IMR-90 (cell line): ENCODE data around the gene DSTYK. TPM values are rescaled to one million over a fixed set of nuclear protein-coding genes. Genes with fewer than 3 reads are reported as not detected.

Source experiments
- ATAC-seq: fragments of 200-7000 bp; cut with Tn5 transposase; 2 replicates; pipeline ENCODE4 v1.9.1; 2020; ENCODE audit warnings: low read depth, mild to moderate bottlenecking, moderate library complexity
- BruUV-seq: library from RNA; stranded (reverse); fragments of 400-500 nt; replicated peaks from 2 replicates; lab custom pipeline; 2021; lab: Mats Ljungman, UMichigan
- CTCF ChIA-PET: fragments of 300-600 bp; formaldehyde crosslinking; extraction: SDS; loops from one replicate; lab custom pipeline; 2021; ENCODE audit warnings: antibody characterized with exemption; lab: Yijun Ruan, JAX
- POLR2A ChIA-PET: fragments of 300-600 bp; sonication (Branson Sonifier 250); formaldehyde crosslinking; loops from one replicate; lab custom pipeline; 2022; ENCODE audit warnings: antibody characterized with exemption; ENCODE audit not compliant: unreplicated experiment; lab: Charles Lee
- DNase-seq: peaks from one replicate; pipeline ENCODE4 v3.0.0; 2013
- H2AFZ ChIP-seq: replicated peaks from 2 replicates; pipeline ENCODE3; 2013; ENCODE audit warnings: low read length, mild to moderate bottlenecking; ENCODE audit not compliant: poor library complexity
- H2AK5ac ChIP-seq: 2 replicates; pipeline ENCODE4 v1.6.1; 2013; ENCODE audit warnings: low read depth, low read length, inconsistent platforms
- H2AK9ac ChIP-seq: replicated peaks from 2 replicates; pipeline ENCODE3; 2013; ENCODE audit warnings: mild to moderate bottlenecking, low read depth, low read length, moderate library complexity; ENCODE audit not compliant: poor library complexity
- H2BK120ac ChIP-seq: 2 replicates; pipeline ENCODE4 v1.6.1; 2013; ENCODE audit warnings: low read depth, low read length, inconsistent platforms
- H2BK15ac ChIP-seq: 3 replicates; pipeline ENCODE4 v1.6.1; 2013; ENCODE audit warnings: low read depth, low read length, inconsistent platforms
- H2BK20ac ChIP-seq: 2 replicates; pipeline ENCODE4 v1.6.1; 2013; ENCODE audit warnings: low read depth, mild to moderate bottlenecking, inconsistent platforms, low read length, moderate library complexity
- H2BK5ac ChIP-seq: 2 replicates; pipeline ENCODE4 v1.6.1; 2013; ENCODE audit warnings: mild to moderate bottlenecking, low read depth, low read length, inconsistent platforms; ENCODE audit not compliant: poor library complexity, severe bottlenecking
- H3K14ac ChIP-seq: replicated peaks from 2 replicates; pipeline ENCODE4 v1.6.1; 2013; ENCODE audit warnings: low read depth, low read length, inconsistent platforms
- H3K18ac ChIP-seq: 2 replicates; pipeline ENCODE4 v1.6.1; 2013; ENCODE audit warnings: low read depth, low read length, control low read depth
- H3K23ac ChIP-seq: 2 replicates; pipeline ENCODE4 v1.6.1; 2013; ENCODE audit warnings: low read depth, low read length, inconsistent platforms
- H3K27ac ChIP-seq: 2 replicates; pipeline ENCODE4 v1.5.1; 2013; ENCODE audit warnings: mild to moderate bottlenecking, control low read depth, low read length; ENCODE audit not compliant: insufficient read depth
- H3K27me3 ChIP-seq: 2 replicates; pipeline ENCODE4 v1.6.1; 2013; ENCODE audit warnings: low read length; ENCODE audit not compliant: control insufficient read depth, insufficient read depth
- H3K36me3 ChIP-seq: 2 replicates; pipeline ENCODE4 v1.6.1; 2013; ENCODE audit warnings: low read length, mixed read lengths; ENCODE audit not compliant: control insufficient read depth, insufficient read depth
- H3K4ac ChIP-seq: 2 replicates; pipeline ENCODE4 v1.6.1; 2013; ENCODE audit warnings: low read depth, low read length, inconsistent platforms
- H3K4me1 ChIP-seq: 2 replicates; pipeline ENCODE4 v1.6.1; 2013; ENCODE audit warnings: low read length, mixed read lengths; ENCODE audit not compliant: control insufficient read depth, insufficient read depth
- H3K4me2 ChIP-seq: 2 replicates; pipeline ENCODE4 v1.6.1; 2013; ENCODE audit warnings: low read depth, mild to moderate bottlenecking, control low read depth, low read length, moderate library complexity
- H3K4me3 ChIP-seq: 2 replicates; pipeline ENCODE4 v1.5.1; 2013; ENCODE audit warnings: low read depth, mild to moderate bottlenecking, control low read depth, low read length, moderate library complexity; ENCODE audit not compliant: insufficient read depth
- H3K56ac ChIP-seq: 2 replicates; pipeline ENCODE4 v1.6.1; 2013; ENCODE audit warnings: low read length, inconsistent platforms; ENCODE audit not compliant: insufficient read depth; ENCODE audit errors: extremely low read depth
- H3K79me1 ChIP-seq, 2 experiments: 2 replicates each; pipeline ENCODE4 v1.6.1; 2013; ENCODE audit warnings: low read length in 2 of 2, inconsistent platforms in 1 of 2, low read depth in 1 of 2
- H3K9ac ChIP-seq: 2 replicates; pipeline ENCODE4 v1.6.1; 2013; ENCODE audit warnings: low read depth, low read length, control low read depth
- H3K9me1 ChIP-seq: 2 replicates; pipeline ENCODE4 v1.6.1; 2013; ENCODE audit warnings: low read length, inconsistent platforms; ENCODE audit not compliant: insufficient read depth
- H3K9me3 ChIP-seq: 2 replicates; pipeline ENCODE4 v1.6.1; 2013; ENCODE audit warnings: low read length; ENCODE audit not compliant: control insufficient read depth, insufficient read depth
- H4K20me1 ChIP-seq: 2 replicates; pipeline ENCODE4 v1.6.1; 2013; ENCODE audit warnings: low read length, inconsistent platforms; ENCODE audit not compliant: insufficient read depth
- H4K5ac ChIP-seq: 2 replicates; pipeline ENCODE4 v1.6.1; 2013; ENCODE audit warnings: mild to moderate bottlenecking, low read depth, low read length, control low read depth
- H4K8ac ChIP-seq, 2 experiments: 2 replicates each; pipeline ENCODE4 v1.6.1; 2013; ENCODE audit warnings: low read depth in 2 of 2, low read length in 2 of 2, control low read depth in 1 of 2, inconsistent platforms in 1 of 2
- H4K91ac ChIP-seq: 2 replicates; pipeline ENCODE4 v1.6.1; 2013; ENCODE audit warnings: low read depth, low read length, inconsistent platforms; ENCODE audit not compliant: insufficient read depth
- CTCF ChIP-seq: conservative IDR thresholded peaks from 2 replicates; pipeline ENCODE4 v1.5.1; 2012; ENCODE audit warnings: mild to moderate bottlenecking, low read depth, low read length, improper control_type of control experiment
- MAFK ChIP-seq: IDR thresholded peaks from 2 replicates; pipeline ENCODE4 v1.6.1; 2012; ENCODE audit warnings: low read depth, low read length, improper control_type of control experiment
- MAZ ChIP-seq: IDR thresholded peaks from 2 replicates; pipeline ENCODE4 v1.6.1; 2012; ENCODE audit warnings: low read depth, mild to moderate bottlenecking, low read length, improper control_type of control experiment, moderate library complexity, borderline replicate concordance
- POLR2A ChIP-seq: IDR thresholded peaks from 2 replicates; pipeline ENCODE4 v1.6.1; 2012; ENCODE audit warnings: mild to moderate bottlenecking, low read depth, low read length
- RFX5 ChIP-seq: IDR thresholded peaks from 2 replicates; pipeline ENCODE4 v1.8.0; 2012; ENCODE audit warnings: low read depth, mild to moderate bottlenecking, low read length, moderate library complexity
- SMC3 ChIP-seq: fragments of 150-350 bp; IDR thresholded peaks from 2 replicates; pipeline ENCODE4 v1.6.1; 2016; ENCODE audit warnings: low read depth, mild to moderate bottlenecking, antibody characterized with exemption, low read length, moderate library complexity
- USF2 ChIP-seq: fragments of 150-350 bp; IDR thresholded peaks from 2 replicates; pipeline ENCODE4 v1.6.1; 2017; ENCODE audit warnings: mild to moderate bottlenecking, antibody characterized with exemption, low read length, low read depth
- WGBS, 2 experiments: methylation state at CpG; one replicate each; pipeline versions ENCODE4 v1.1.5 to v1.1.7; 2013; ENCODE audit warnings: missing lambda C conversion rate in 2 of 2; ENCODE audit not compliant: insufficient read length in 1 of 2; ENCODE audit errors: extremely low coverage in 2 of 2; 5-methylcytosine and 5-hydroxymethylcytosine counted together
- dilution Hi-C: fragments of 300-500 bp; cut with HindIII; formaldehyde crosslinking; loops from one replicate; pipeline ENCODE4 v1.14.3; 2018; ENCODE audit warnings: low sequenced_read_pairs; ENCODE audit not compliant: unreplicated experiment
- in situ Hi-C: fragments of 300-500 bp; cut with MboI; formaldehyde crosslinking; loops from 3 replicates; pipeline ENCODE4 v1.14.3; 2019; ENCODE audit warnings: low sequenced_read_pairs, inconsistent platforms, mixed read lengths
- intact Hi-C: fragments of 100-400 bp; cut with micrococcal nuclease; formaldehyde crosslinking; loops from 2 replicates; pipeline ENCODE4 v1.10.0; 2022
- polyA plus RNA-seq, 3 experiments: library from polyadenylated mRNA; depleted of rRNA; stranded (reverse); fragments of >200 nt; gene quantifications; 2 replicates each; pipeline ENCODE4 v1.2.3, GENCODE V29; 2012; ENCODE audit warnings: low replicate concordance in 1 of 3
- total RNA-seq: library from RNA; depleted of rRNA; stranded (reverse); fragments of >200 nt; gene quantifications from 2 replicates; pipeline ENCODE4 v1.2.3, GENCODE V29; 2012

The DSTYK gene
- total and polyA plus RNA-seq, 2 of the 4 experiments (the other 2 are of a cell fraction): 8.0 to 18.3 TPM

- H3K27ac ChIP-seq: no peak overlapping the region
- H3K36me3 ChIP-seq: peaks cover 14% of the 10 kb centered on the region
- no peak overlapping the region for H2BK5ac ChIP-seq
- H2BK120ac ChIP-seq: no peak overlapping the region
- H3K18ac ChIP-seq: no peak overlapping the region
- 0 out of 2 replicates have a peak overlapping the region, but pooled peaks have one; percentile 7 for H3K4ac ChIP-seq
- H3K4me2 ChIP-seq: no peak overlapping the region
- H2AK5ac ChIP-seq: no peak overlapping the region
- no peak overlapping the region for H2AK9ac ChIP-seq
- H4K91ac ChIP-seq: no peak overlapping the region
- intact Hi-C loops (no loop called here), dilution Hi-C loops (no loop called here), in situ Hi-C loops (no loop called here)
- no peak overlapping the region for H4K8ac ChIP-seq
- ChIA-PET CTCF (interaction anchor here (1.3 kb wide), 1 partner anchor 28 kb away, joined by 3 read pairs; no protein-coding TSS in a partner anchor), POLR2A (no interaction called here)
- DNase-seq: no peak
- no peak overlapping the region for H3K23ac ChIP-seq
- no peaks in the 10 kb centered on the region for H3K27me3 ChIP-seq
- peaks cover 16% of the 10 kb centered on the region for H3K9me1 ChIP-seq
- H2BK15ac ChIP-seq: no peak overlapping the region
- no peak for ATAC-seq
- no peak overlapping the region for H3K9ac ChIP-seq
- H3K79me1 ChIP-seq: peaks cover 24 to 71% of the 10 kb centered on the region in 2 experiments
- H3K14ac ChIP-seq: no peak overlapping the region
- no peak overlapping the region for H2AFZ ChIP-seq
- H3K4me1 ChIP-seq: peaks cover 5% of the 10 kb centered on the region
- no peak overlapping the region for H3K4me3 ChIP-seq
- H2BK20ac ChIP-seq: no peak overlapping the region
- no peaks in the 10 kb centered on the region for H4K20me1 ChIP-seq
- no peak overlapping the region for H3K56ac ChIP-seq
- no TSS peak for BruUV-seq
- no peak overlapping the region for H4K5ac ChIP-seq
- no peaks in the 10 kb centered on the region for H3K9me3 ChIP-seq
- WGBS, 2 experiments: 100% methylated on average over 1 of the region's 10 CpGs; no CpG with 5 or more reads in 1 of the 2 experiments
- TF ChIP-seq MAZ (no peak), SMC3 (no peak), USF2 (no peak), RFX5 (no peak), MAFK (no peak), CTCF (no peak), POLR2A (no peak)
Measured at GRCh38 chr1:205169248-205169647, 42.3 kb downstream of the DSTYK start.
